HUES6 (cell line): ENCODE results near the gene PLEK2.

ENCODE experiments used
- H3K27ac ChIP-seq: 2 replicates; pipeline ENCODE4 v1.7.0; 2013; ENCODE audit warnings: low read depth, mild to moderate bottlenecking, low read length, inconsistent platforms
- H3K27me3 ChIP-seq: 2 replicates; pipeline ENCODE4 v1.6.1; 2013; ENCODE audit warnings: low read length; ENCODE audit not compliant: control insufficient read depth, insufficient read depth
- H3K36me3 ChIP-seq: 2 replicates; pipeline ENCODE4 v1.6.1; 2013; ENCODE audit warnings: low read length; ENCODE audit not compliant: control insufficient read depth, insufficient read depth
- H3K4me1 ChIP-seq: 2 replicates; pipeline ENCODE4 v1.6.1; 2013; ENCODE audit warnings: low read length; ENCODE audit not compliant: control insufficient read depth, insufficient read depth
- H3K4me3 ChIP-seq: 2 replicates; pipeline ENCODE4 v1.5.1; 2013; ENCODE audit warnings: low read depth, low read length
- H3K9ac ChIP-seq: one replicate; pipeline ENCODE4 v1.6.1; 2013; ENCODE audit warnings: mild to moderate bottlenecking, low read length
- H3K9me3 ChIP-seq: 2 replicates; pipeline ENCODE4 v1.6.1; 2013; ENCODE audit warnings: low read depth, low read length; ENCODE audit not compliant: control insufficient read depth, insufficient read depth

PLEK2 gene

DNA sequence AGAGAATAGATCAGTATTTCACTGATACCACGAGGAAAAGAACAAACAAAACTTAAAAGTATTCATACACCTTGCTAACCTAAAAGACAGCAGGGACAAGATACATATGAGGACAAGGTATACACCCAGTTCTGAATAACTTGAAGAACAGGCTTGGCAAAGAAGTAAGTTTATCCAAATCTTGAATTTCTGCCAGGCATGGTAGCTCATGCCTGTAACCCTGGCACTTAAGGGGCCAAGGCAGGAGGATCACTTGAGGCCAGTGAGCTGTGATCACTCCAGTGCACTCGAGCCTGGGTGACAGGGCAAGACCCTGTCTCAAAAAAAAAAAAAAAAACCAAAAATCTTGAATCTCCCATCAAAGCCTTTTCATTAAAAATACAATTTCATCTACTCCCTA, 26.8 kb downstream of the PLEK2 start:
- no peak overlapping the region for H3K4me3 ChIP-seq
- H3K9me3 ChIP-seq = no peaks in the 10 kb centered on the region
- no peak overlapping the region for H3K9ac ChIP-seq
- H3K27me3 ChIP-seq = no peaks in the 10 kb centered on the region
- H3K36me3 ChIP-seq = peaks cover 68% of the 10 kb centered on the region
- no peak overlapping the region for H3K27ac ChIP-seq
- no peaks in the 10 kb centered on the region for H3K4me1 ChIP-seq

DNA sequence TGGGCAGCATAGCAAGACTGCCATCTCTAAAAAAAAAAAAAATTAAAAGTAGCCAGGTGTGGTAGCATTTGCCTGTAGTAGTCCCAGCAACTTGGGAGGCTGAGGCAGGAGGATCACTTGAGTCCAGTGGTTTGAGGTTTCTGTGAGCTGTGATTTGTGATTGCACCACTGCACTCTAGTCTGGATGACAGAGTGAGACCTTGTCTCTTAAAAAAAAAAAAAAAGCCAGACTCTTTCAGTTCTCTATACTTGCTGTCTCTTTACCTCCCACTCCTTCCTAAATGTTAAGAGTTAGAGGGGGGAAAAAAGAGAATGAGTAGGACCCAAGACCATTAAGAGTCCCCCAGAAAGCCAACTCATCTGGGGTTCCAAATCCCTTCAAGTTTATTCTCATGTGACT, 34.0 kb downstream of the PLEK2 start:
- H3K27ac ChIP-seq = no peak overlapping the region
- H3K4me3 ChIP-seq = no peak overlapping the region
- no peaks in the 10 kb centered on the region for H3K4me1 ChIP-seq
- H3K36me3 ChIP-seq = peaks cover 95% of the 10 kb centered on the region
- H3K9ac ChIP-seq = no peak overlapping the region
- no peaks in the 10 kb centered on the region for H3K27me3 ChIP-seq
- H3K9me3 ChIP-seq = no peaks in the 10 kb centered on the region

DNA sequence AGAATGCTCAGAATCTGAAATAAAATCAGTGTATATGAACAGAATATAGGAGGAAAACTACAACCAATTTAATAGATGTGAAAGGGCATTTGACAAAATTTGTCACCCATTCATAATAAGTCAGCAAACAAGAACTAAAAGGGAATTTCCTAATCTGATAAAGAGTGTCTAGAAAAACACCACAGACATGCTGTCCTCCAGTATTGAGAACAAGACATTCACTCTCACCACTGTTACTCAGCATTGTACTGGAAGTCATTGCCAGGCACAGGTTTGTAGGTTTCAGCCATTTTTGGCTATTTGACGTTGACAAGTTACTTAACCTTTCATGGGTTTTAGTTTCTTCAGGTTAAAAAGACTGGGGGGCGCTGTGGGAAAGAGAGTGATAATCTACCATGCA, 38.6 kb downstream of the PLEK2 start:
- Histone ChIP-seq H3K4me1 (no peaks in the 10 kb centered on the region), H3K27ac (no peak overlapping the region), H3K9me3 (no peaks in the 10 kb centered on the region), H3K4me3 (no peak overlapping the region), H3K9ac (no peak overlapping the region), H3K36me3 (peaks cover 93% of the 10 kb centered on the region), H3K27me3 (no peaks in the 10 kb centered on the region)

DNA sequence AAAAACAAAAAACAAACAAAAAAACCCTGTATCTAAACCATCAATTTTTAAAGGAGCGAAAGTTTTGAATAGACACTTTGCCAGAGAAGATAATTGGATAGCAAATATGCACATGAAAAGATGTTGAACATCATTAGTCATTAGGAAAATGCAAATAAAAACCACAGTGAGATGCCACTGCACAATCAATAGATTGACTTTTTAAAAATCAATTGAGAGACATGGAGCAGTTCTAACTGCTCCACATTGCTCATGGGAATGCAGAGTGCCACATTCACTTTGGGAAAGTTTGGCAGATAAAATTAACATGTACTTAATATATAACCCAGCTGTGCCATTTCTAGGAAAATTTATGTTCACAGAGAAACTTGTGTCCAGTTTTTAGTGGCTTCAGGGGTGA, 39.1 kb downstream of the PLEK2 start:
- Histone ChIP-seq H3K36me3 (peaks cover 93% of the 10 kb centered on the region), H3K27me3 (no peaks in the 10 kb centered on the region), H3K4me3 (no peak overlapping the region), H3K27ac (no peak overlapping the region), H3K4me1 (no peaks in the 10 kb centered on the region), H3K9me3 (no peaks in the 10 kb centered on the region), H3K9ac (no peak overlapping the region)

DNA sequence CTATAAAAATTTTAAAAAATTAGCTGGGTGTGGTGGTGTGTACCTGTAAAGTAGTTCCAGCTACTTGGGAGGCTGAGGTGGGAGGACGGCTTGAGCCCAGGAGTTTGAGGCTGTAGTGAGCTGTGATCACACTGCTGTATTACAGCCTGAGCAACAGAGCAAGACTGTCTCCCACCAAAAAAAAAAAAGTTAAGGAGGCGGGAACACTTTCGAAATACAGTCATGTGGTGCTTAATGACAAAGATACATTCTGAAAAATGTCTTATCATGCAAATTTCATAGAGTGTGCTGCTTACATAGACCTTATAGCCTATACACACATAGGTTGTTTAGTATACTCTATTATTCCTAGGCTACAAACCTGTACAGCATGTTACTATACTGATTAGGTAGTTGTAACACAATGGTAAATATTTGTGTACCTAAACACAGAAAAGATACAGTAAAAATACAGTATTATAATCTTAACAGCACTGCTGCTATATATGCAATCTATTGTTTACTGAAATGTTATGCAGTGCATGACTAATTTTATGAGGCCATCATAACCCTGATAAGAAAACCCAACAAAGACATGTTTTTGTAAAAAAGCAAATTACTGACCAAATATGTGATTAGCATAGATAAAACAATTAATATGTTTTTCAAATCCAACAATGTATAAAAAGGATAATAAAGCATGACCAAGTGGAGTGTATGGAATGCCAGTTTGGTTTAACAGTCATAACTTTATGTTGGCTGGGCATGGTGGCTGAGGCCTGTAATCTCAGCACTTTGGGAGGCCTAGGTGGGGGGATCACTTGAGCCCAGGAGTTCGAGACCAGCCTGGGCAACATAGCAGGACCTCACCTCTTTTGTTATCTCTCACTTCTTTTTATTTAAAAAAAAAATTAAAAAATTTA, 40.5 kb downstream of the PLEK2 start:
- no peak overlapping the region for H3K9ac ChIP-seq
- H3K9me3 ChIP-seq = no peaks in the 10 kb centered on the region
- peaks cover 92% of the 10 kb centered on the region for H3K36me3 ChIP-seq
- no peaks in the 10 kb centered on the region for H3K27me3 ChIP-seq
- no peaks in the 10 kb centered on the region for H3K4me1 ChIP-seq
- no peak overlapping the region for H3K4me3 ChIP-seq
- H3K27ac ChIP-seq = no peak overlapping the region

DNA sequence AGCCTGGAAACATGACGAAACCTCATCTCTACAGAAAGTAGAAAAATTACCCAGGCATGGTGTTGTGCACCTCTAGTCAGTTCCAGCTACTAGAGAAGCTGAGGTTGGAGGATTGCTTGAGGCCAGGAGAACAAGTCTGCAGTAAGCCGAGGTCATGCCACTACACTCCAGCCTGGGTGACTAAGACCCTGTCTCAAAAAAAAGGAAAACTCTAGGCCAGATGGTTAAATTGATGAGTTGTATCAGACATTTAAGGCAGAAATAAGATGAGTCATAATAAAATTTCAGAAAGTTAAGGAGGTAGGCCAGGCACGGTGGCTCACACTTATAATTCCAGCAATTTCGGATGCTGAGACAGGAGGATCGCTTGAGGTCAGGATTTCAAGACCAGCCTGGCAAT, 41.1 kb downstream of the PLEK2 start:
- H3K27me3 ChIP-seq = no peaks in the 10 kb centered on the region
- no peak overlapping the region for H3K27ac ChIP-seq
- H3K9me3 ChIP-seq = no peaks in the 10 kb centered on the region
- H3K4me1 ChIP-seq = no peaks in the 10 kb centered on the region
- H3K9ac ChIP-seq = no peak overlapping the region
- no peak overlapping the region for H3K4me3 ChIP-seq
- peaks cover 92% of the 10 kb centered on the region for H3K36me3 ChIP-seq

DNA sequence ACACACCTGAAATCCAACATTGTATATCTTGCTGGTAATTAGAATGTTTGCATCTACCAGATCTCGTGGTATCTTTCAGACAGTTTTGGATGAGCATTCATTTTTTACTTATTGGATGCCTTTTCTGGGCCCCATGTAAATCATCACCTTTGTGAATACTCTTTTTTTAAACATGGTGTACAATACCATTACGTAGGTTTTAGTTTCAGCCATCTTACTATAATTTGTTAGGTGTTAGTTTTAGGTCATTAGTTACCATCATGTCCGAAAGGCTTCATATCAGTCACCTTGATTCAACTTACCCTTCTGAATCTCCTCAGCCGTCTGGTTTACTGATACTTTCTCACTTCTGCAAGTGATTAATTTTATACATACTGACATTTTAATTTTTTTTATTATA, 46.5 kb downstream of the PLEK2 start:
- H3K4me3 ChIP-seq = no peak overlapping the region
- no peak overlapping the region for H3K27ac ChIP-seq
- H3K9me3 ChIP-seq = no peaks in the 10 kb centered on the region
- peaks cover 75% of the 10 kb centered on the region for H3K36me3 ChIP-seq
- H3K4me1 ChIP-seq = no peaks in the 10 kb centered on the region
- H3K27me3 ChIP-seq = no peaks in the 10 kb centered on the region
- H3K9ac ChIP-seq = no peak overlapping the region

DNA sequence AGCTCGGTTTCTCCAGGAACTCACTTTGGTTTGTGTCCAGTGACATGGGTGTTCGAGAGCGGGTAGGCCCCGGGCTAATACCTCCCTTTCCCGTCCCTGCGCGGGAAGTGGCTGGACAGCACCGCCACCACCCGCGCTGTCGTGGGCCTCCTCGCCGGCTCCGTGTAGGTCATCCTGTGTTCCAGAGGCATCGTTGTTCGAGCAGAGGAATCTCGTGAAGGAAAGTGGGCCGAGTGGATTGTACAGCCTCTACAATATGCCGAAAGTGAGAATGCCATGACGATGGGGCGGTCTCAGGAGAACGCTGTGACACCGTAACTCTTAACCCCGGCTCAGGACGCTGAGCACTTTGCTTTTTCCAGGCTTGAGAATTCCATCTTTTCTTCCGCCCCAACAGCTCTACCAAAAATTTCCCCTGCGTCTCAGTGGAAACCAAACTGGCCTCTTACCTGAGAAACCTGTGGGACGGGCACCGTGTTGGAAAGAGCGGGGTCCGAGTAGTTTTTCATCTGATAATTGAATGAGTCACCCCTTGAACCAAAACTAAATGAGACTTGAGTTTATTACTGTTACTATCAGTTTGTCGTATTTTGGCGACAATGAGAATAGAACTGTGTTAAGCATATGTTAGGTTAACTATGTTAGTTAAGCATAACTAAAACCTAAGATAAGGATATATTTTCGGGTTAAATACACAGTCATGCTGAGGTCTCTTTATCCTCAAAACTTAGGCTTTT, 51.3 kb downstream of the PLEK2 start:
- Histone ChIP-seq H3K27me3 (no peaks in the 10 kb centered on the region), H3K27ac (peak overlapping the region; percentile 99; the same call in 1 of the 2 replicates), H3K4me3 (peak overlapping the region; percentile 98), H3K9ac (peak overlapping the region; percentile 97), H3K36me3 (peaks cover 32% of the 10 kb centered on the region), H3K9me3 (no peaks in the 10 kb centered on the region), H3K4me1 (peaks cover 6% of the 10 kb centered on the region)

DNA sequence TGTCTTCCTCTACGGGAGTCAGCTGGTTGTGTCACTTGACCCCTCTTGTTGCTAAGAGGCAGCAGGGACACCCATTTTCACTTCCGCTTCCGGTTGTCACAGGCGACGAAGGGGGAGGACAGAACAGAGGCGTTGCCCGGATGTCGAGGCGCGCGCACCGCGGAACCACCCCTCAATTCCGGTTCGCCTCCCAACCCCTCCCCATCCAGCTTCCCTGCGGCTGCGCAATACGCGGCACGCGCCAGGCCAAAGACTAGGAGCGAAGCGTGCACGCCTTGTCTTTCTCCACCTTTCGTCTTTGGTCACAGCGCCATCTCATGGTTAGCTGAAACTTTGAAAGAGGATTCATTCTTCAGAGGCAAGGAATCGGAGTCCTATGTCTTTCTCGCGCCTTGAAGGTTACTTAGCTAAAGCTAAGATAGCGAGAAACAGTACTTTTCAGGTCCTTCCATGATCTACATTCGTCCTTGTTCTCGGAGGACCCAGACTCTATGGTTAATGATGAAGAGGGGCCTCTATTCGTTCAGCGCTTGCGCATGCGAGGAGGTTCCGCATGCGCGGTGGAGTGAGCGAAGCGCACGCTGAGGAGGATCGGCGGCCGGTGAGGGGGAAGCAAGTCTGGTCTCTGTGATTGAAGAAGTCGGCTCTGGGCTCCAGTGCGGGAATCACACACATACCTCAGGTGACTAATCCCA, 52.0 kb downstream of the PLEK2 start, which contains the start of the genes ATP6V1D and EIF2S1:
TSS of gene ATP6V1D (minus strand) at position 30 of the 695 bp plus-strand sequence. CDS start 106 bp downstream, outside the sequence.
TSS of gene EIF2S1 (plus strand) at position 554 of the 695 bp plus-strand sequence. CDS start 4,440 bp downstream, outside the sequence.
- H3K4me3 ChIP-seq = peak within 1 kb of the TSS; percentile 98
- H3K9ac ChIP-seq = peak within 1 kb of the TSS; percentile 97
- H3K27me3 ChIP-seq = no peaks in the 10 kb centered on the region
- no peaks in the 10 kb centered on the region for H3K9me3 ChIP-seq
- H3K36me3 ChIP-seq = peaks cover 25% of the 10 kb centered on the region
- H3K27ac ChIP-seq = peak within 1 kb of the TSS; percentile 99
- H3K4me1 ChIP-seq = peaks cover 6% of the 10 kb centered on the region

DNA sequence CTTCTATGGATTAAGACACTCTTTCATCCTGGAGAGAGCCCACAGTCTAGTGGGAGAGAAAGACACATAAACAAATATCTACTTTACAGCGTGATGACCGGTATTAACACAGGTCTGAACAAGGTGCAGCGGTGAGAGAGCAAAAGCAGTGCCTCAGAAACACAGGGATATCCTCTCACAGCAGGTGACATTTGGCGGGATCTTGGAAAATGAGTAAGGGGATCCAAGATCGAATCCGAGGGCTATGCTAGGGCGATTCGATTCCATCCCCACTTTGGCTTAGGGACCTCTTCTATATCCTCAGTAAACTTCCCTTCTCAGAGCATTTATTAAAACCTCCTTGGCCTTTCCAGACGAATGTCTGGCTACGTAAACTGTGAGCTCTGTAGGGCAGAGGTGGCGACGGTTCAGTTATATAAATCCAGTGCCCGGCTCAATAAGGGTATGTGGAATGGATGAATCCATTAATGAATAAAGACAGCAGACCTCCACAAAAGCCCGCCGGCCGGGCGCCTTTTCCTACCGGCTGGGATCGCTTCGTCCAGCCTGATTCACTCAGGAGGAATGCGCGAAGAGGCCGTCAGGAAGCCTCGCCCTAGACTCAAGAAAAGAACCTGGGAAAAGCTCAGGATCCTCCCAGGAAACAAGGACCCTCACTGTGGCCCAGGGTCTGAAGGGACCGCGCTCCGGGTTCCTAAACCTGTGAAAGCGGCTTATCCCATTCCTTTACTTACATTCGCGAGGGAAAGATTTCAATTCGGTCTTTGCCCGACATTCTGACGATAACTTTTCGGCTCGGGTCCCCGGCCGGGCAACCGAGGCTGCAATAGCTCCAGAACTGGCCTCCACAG, 52.8 kb downstream of the PLEK2 start:
- Histone ChIP-seq H3K27me3 (no peaks in the 10 kb centered on the region), H3K9ac (peak overlapping the region; percentile 97), H3K36me3 (peaks cover 17% of the 10 kb centered on the region; the same call in 1 of the 2 replicates), H3K9me3 (no peaks in the 10 kb centered on the region), H3K4me3 (peak overlapping the region; percentile 98), H3K27ac (peak overlapping the region; percentile 90), H3K4me1 (peaks cover 6% of the 10 kb centered on the region)
